GM19397 (cell line): ENCODE results near the gene MAFG.

Experiments used
- ATAC-seq: cut with Tn5 transposase; IDR thresholded peaks from one replicate; pipeline ENCODE4 v1.9.1; 2021; ENCODE audit warnings: mild to moderate bottlenecking, moderate library complexity; ENCODE audit not compliant: unreplicated experiment

MAFG gene

GRCh38 chr17:81911277-81911961, 16.1 kb downstream of the MAFG start, which contains the start of gene PCYT2:
PCYT2 (minus strand) TSS chr17:81911399; CDS start chr17:81911355, 44 bp downstream.
- ATAC-seq, result peak; percentile 77

DNA sequence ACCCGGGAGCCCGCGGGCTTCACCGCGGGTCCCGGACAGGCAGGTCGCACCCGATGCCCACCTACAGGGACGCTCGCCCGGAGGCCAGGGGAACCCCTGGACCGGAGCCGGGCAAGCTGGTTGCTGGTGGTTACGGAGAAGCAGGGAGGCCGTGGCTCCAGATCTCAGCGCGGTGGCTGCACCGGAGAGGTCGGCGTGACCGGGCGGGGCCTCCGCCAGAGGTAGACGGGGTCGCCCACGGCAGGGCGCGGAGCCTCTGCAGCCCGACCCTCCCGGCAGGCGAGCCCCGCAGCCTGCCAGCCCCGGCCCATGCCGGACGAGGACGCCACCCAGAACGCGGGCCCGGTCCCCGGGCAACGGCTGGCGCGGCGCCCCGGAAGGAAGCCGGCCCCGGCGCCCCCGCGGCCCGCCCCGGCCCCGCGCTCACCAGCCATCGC, 16.7 kb downstream of the MAFG start:
- peak; percentile 35 for ATAC-seq

DNA sequence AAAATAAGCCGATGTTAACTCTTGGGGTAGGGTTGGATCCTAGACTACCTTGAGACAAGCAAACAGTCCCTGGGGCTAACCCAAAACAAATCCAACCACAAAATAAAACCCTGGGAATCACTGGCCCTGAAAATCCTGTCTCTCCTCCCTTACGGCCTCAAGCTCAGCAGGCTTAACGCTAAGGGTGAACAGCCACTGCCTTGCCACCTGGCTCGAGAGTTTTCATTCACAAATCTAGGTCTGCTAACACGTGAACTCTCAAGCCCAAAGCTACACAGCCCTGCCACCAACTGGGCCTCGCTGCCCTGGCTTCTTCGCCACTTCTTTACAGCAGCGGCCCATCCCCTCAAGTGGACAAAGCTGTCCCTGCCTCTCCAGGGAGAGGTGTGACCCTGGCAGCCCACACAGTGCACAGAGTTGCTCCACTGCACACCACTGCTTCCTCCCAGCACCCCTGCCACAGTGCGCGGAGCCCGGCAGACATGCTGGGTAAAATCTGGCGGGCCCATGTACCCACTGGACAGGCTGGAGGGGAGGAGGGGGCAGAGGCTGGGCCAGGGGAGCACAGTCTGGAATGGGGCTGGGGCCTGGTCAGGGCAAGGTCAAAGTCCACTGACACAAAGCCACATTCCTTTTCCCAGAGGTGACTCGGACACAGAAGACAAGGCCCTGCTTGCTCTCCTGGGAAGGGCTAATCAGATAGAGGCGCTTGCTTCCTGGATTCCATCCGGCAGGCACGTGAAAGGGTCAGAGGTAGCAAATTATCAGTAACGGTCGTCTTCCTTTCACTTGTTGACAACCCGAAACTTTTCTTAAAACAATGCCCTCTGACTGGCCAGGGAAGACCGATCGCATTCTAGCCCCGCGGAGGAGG, 17.3 kb downstream of the MAFG start:
- ATAC-seq, result no peak

DNA sequence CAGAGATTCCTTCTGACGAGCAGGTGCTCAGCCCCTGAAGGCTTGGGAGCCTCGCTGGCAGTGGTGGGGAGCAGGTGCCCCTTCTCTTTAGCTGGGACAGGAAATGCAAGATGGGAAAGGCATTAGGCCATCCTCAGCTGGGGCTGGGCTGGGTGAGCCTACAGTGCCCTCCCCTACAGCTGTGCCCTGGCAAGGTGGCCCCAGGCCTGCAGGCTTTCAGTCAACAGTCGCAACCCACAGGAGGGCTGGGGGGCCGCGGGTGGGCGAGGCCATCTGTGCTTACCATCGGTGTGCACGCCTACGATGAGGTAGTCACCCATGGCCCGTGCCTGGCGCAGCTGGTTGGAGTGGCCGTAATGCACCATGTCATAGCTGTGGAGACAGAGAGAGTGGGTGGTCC, 18.3 kb downstream of the MAFG start:
- no peak for ATAC-seq

DNA sequence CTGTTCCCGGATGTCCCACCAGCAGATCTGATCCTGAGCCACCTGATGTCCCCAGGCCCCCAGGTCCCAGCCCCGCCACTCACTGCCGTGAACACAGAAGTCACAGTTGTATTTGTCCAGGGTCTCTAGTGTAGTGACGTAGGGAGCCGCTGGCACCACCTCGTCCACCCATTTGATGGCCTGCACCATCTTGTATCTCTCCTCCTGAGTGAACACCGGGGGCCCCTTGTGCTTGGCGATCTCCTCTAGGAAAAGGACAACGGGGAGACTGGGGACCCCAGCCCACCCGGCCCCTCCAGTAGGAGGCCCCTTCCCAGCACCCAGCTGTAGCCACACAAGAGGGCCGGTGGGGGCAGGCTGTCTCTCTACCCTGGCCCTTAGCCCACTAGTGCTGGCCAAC, 18.7 kb downstream of the MAFG start:
- no peak for ATAC-seq

- ATAC-seq, result no peak
These were observed 20.1 kb downstream of the MAFG start for GRCh38 chr17:81907219-81908145.

DNA sequence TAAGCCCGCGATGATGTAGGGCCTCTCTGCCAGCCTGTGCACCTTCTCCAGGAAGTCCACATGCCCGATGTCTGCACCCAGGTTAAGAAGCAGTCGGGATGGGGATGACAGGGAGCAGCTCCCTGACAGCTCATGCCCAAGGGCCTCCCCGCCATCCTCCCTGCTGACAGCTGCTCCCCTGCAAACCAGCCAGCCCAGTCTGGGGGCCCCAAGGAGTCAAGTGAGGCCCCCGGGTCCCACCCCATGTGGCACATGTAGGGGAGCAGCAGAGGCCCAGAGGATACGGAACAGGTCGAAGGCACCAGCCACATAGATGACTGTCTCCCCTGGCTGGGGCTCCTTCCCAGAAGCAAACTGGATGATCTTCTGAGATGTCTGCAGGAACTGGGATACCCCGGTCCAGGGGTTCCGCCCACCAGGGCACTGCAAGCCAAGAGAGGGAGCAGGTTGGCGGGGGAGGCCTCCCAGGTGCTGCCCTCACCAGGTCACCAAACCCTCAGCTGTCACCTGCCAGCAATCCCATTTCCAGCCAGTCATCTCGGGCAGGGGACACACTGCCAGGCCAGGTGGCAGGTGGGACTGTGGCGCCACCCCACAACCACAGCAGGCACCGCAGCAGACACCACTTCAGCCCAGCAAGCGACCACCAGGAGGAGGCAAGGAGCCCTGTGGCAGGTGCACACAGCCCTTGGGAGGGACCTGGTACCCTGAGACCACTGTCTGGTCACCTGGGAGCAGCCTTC, 20.9 kb downstream of the MAFG start:
- ATAC-seq, result no peak

GRCh38 chr17:81905993-81906392, 21.5 kb downstream of the MAFG start:
- ATAC-seq, result no peak

DNA sequence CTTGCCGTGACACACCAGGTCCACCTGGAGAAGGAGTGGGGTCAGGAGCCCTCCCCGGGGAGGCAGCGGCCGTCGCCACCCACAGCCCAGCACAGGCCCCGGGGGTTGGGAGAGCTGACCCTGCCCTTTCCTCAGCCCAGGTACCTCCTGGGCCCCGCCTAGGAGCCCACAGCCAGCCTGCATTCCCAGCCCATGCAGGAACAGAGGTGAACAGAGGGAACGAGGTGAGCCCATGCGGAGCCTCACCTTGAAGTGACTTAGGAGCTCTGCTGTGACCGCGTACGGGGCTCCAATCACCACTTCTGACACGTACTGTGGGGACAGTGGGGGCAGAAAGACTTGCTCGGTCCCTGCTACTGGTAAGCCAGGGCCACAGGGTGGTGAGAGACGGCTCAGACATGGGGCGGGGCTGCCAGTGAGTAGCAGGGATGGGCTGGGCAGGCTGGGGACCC, 22.1 kb downstream of the MAFG start:
- ATAC-seq, result no peak

DNA sequence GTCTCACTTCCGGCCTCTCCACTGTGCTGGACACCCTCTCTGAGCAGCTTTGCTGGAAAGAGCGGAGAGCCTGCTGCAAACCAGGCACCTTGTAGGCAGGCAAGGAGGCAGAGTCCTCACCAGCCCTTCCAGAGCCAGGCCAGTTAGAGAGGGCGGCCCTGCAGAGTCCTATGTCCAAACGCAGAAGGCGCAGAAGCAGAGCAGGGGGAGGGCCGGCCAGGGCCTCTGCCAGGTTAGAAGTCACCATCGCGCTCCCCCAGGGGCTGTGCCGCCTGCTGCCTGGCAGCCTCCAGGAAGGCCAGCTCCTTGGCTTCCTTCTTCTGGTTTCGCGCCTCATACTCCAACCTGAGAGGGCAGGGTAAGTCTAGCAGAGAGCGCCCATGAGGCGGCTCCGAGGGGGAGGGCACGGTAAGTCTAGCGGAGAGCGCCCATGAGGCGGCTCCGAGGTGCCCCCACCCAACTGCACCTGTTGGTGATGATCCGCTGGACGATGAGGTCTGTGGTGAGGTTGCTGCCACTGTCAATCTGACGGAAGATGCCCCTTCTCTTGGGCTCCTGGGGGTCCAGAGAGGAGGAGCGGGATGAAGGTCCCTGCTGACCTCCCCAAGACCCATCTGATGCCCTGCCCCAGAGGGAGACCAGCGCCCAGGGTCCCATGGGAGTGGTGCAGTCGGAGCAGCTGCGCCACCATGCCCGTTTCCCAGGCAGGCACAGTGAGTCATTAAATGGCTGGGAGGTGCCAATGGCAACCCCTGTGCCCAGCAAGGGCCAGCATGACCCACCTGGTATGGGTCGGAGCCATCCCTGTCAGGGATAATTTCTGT, 22.7 kb downstream of the MAFG start:
- no peak for ATAC-seq

DNA sequence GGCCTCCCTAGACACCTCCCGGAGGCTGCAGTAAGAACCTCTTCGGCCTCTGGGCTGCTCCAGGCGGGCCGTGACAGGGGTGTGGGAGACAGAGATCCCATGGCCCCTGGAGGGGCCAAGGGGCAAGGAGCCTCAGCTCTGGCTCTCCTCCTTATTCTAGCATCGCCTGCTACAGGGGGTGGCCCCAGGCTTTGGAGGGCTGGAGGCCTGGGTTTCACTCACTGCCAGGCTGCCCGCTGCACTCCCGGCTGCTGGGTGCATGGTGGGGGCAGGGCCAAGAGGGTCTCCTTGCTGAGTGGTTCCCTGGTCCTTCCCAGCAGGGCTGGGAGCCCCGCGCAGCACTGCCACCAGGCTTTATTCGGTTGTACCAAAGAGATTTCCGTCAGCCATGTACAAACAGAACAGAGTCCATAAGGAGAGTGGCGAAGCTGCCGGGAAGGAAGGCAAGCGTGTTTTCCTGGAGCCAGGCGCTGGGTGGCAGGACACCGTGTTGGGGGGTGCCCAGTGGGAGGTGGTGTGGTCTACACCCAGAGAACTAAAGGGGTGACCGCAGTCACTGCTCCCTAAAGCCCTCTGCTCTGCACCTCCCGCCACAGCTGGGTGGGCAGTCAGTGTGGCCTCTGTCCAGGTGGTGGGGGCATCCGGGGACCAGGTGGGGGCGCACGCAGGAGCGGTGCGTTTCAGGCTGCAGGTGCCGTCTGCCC, 23.5 kb downstream of the MAFG start:
- no peak for ATAC-seq

- no peak for ATAC-seq
These were observed 24.1 kb downstream of the MAFG start for GRCh38 chr17:81903415-81903831.

- no peak for ATAC-seq
These were observed 24.7 kb downstream of the MAFG start for GRCh38 chr17:81902653-81903414.

DNA sequence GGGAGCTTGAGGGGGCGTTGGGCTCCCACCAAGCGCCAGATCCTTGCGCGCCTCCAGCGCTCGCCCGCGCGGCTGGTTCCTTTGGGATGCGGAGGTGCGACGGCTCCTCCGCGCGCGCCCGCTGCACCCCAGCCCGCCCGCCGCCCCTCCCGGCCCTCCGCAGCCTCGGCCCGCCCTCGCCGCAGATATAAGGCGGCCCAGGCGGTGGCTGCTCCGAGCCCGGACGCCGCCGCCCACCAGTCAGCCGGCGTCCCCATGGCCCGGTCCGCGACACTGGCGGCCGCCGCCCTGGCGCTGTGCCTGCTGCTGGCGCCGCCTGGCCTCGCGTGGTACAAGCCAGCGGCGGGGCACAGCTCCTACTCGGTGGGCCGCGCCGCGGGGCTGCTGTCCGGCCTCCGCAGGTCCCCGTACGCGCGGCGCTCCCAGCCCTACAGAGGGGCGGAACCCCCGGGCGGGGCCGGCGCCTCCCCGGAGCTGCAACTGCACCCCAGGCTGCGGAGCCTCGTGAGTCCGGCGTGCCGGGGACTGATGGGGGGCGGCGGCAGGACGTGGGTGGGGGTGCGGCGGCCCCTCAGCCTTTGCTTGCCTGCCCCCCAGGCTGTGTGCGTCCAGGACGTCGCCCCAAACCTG, 25.4 kb downstream of the MAFG start, which contains the start of gene NPB:
Gene NPB, plus strand, starts transcription at position 216 of the 630 bp plus-strand sequence. Its CDS starts 40 bp downstream, at position 256.
- no peak for ATAC-seq

- no peak for ATAC-seq
These were observed 26.1 kb downstream of the MAFG start for GRCh38 chr17:81901167-81902022.

- ATAC-seq, result no peak
These were observed 27.2 kb downstream of the MAFG start for GRCh38 chr17:81900181-81900820.
